Effector memory CD4-positive, alpha-beta T cell (primary cell): ENCODE measurements around the gene PPM1A.
"Not testable (repeated sequence)": the region's sequence is repeated elsewhere in the genome, so short reads cannot be mapped to it uniquely, and the experiment has no call there.

Experiments
- DNase-seq, 3 donors: peaks; one replicate each; pipeline ENCODE4 v3.0.0-alpha.2; 2020
- H3K27ac ChIP-seq: 2 replicates; pipeline ENCODE4 v1.7.0; 2013; ENCODE audit warnings: mild to moderate bottlenecking, low read length, moderate library complexity; ENCODE audit not compliant: insufficient read depth, poor library complexity, severe bottlenecking
- H3K27me3 ChIP-seq: replicated peaks from 2 replicates; pipeline ENCODE4 v1.7.0; 2013; ENCODE audit warnings: mild to moderate bottlenecking, low read length; ENCODE audit not compliant: insufficient read depth, control insufficient read depth, poor library complexity, severe bottlenecking
- H3K36me3 ChIP-seq: 2 replicates; pipeline ENCODE4 v1.7.0; 2013; ENCODE audit warnings: mild to moderate bottlenecking, low read length, moderate library complexity; ENCODE audit not compliant: control insufficient read depth, insufficient read depth
- H3K4me1 ChIP-seq: 2 replicates; pipeline ENCODE4 v1.7.0; 2013; ENCODE audit warnings: low read length, mild to moderate bottlenecking; ENCODE audit not compliant: control insufficient read depth, insufficient read depth, poor library complexity, severe bottlenecking
- H3K4me3 ChIP-seq: 2 replicates; pipeline ENCODE4 v1.7.0; 2013; ENCODE audit warnings: low read length, low read depth, mild to moderate bottlenecking; ENCODE audit not compliant: insufficient read depth, poor library complexity, severe bottlenecking
- H3K9me3 ChIP-seq: 2 replicates; pipeline ENCODE4 v1.7.0; 2013; ENCODE audit warnings: mild to moderate bottlenecking, low read length, moderate library complexity; ENCODE audit not compliant: control insufficient read depth

The PPM1A gene

GRCh38 chr14:60313093-60313492 lies 64.1 kb downstream of the PPM1A start:
- no peak overlapping the region for H3K4me3 ChIP-seq
- DNase-seq: no peak
- no peaks in the 10 kb centered on the region for H3K9me3 ChIP-seq
- no peaks in the 10 kb centered on the region for H3K36me3 ChIP-seq
- H3K4me1 ChIP-seq: no peaks in the 10 kb centered on the region
- no peak overlapping the region for H3K27ac ChIP-seq
- H3K27me3 ChIP-seq: no peaks in the 10 kb centered on the region

- Histone ChIP-seq H3K27me3 (no peaks in the 10 kb centered on the region), H3K36me3 (no peaks in the 10 kb centered on the region), H3K27ac (no peak overlapping the region), H3K9me3 (no peaks in the 10 kb centered on the region), H3K4me3 (no peak overlapping the region), H3K4me1 (no peaks in the 10 kb centered on the region)
- no peak for DNase-seq
Observed at GRCh38 chr14:60315196-60315990, 66.4 kb downstream of the PPM1A start.

DNA sequence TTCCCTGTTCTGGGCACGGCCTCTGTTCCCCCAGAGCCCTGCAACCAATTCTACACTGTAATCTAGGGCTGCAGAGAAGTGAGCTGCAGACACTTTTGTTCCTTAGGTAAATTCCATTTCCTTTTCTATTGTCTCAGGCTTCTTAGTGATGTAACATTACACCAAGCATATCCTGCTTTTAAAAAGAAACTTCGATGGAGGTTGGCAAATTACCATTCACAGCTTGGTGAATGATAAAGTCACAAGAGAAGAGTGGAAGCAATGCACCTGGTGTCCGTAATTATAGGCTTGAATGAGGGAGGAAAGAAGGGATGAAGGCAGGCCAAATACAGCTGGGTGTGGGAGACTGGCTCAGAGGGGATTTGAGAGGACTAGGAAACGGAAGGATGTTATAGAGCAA lies 68.6 kb downstream of the PPM1A start:
- Histone ChIP-seq H3K4me3 (no peak overlapping the region), H3K9me3 (no peaks in the 10 kb centered on the region), H3K27me3 (no peaks in the 10 kb centered on the region), H3K27ac (no peak overlapping the region), H3K36me3 (no peaks in the 10 kb centered on the region), H3K4me1 (no peaks in the 10 kb centered on the region)
- no peak for DNase-seq

DNA sequence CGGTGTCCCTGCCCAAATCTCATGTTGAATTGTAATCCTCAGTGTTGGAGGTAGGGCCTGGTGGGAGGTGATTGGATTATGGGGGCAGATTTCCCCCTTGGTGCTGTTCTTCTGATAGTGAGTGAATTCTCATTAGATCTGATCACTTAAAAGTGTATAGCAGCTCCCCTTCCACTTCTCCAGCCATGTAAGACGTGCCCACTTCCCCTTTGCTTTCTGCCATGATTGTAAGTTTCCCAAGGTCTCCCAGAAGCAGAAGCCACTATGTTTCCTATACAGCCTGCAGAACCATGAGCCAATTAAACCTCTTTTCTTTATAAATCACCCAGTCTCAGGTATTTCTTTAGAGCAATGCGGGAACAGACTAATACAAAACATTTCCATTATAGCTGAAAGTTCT lies 71.8 kb downstream of the PPM1A start:
- not testable (repeated sequence) for H3K27ac ChIP-seq, H3K36me3 ChIP-seq

DNA sequence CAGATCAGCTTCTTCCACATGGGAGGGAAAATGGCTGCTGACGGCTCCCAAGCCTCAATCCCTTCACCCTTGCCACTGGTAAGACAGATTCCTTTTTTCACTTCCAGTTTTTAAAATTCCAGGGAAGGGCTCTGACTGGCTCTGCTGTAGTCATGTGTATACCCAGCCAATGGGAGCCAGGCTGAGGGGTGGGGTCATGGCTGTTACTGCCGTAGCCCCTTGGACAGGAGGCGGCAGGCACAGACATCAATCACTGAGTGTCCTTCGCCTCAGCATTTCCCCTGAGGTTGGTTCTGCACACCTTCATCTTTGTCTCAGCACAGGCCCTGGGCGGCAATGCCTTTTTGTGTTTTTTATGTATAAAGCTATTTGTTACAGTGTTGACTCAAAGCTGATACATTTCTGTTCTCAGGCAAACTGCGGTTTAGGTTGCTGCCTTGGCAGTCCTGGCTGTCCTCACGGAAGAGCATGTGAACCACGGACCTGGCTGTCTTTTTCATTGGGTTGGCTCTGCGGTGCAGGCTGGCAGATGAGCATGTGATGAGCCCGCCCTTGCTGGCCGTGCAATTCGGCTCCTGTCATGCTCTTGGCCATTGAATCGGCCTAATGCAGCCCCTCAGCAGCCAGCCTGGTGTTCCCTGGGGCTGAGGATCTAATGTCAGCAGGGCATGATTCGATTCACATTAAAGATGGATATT lies 74.3 kb downstream of the PPM1A start:
- peaks cover 11% of the 10 kb centered on the region for H3K4me1 ChIP-seq
- no peaks in the 10 kb centered on the region for H3K36me3 ChIP-seq
- peaks cover 5% of the 10 kb centered on the region for H3K27me3 ChIP-seq
- H3K4me3 ChIP-seq: no peak overlapping the region
- no peak overlapping the region for H3K27ac ChIP-seq
- H3K9me3 ChIP-seq: no peaks in the 10 kb centered on the region
- no peak for DNase-seq

More for the DNA sequence above, 71.8 kb downstream of the PPM1A start:
- not testable (repeated sequence) for DNase-seq, H3K4me1 ChIP-seq, H3K27me3 ChIP-seq, H3K4me3 ChIP-seq, H3K9me3 ChIP-seq

DNA sequence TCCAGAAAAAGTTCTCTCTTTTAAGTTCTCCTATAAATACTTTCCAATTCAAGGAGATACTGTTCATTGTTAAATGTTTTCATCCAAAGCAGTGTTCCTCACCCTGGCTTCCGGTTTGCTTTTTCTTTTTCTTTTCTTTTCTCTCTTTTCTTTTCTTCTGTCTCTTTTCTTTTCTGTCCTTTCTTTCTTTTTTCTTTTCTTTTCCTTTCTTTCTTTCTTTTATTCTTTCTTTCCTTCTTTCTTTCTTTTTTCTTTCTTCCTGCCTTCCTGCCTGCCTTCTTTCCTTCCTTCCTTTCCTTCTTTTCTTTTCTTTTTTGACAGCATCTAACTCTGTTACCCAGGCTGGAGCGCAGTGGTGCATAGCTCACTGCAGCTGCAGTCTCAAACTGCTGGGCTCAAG lies 75.8 kb downstream of the PPM1A start:
- peaks cover 11% of the 10 kb centered on the region for H3K4me1 ChIP-seq
- no peaks in the 10 kb centered on the region for H3K36me3 ChIP-seq
- H3K27ac ChIP-seq: no peak overlapping the region
- no peak overlapping the region for H3K4me3 ChIP-seq
- H3K27me3 ChIP-seq: peaks cover 5% of the 10 kb centered on the region
- DNase-seq: no peak
- H3K9me3 ChIP-seq: no peaks in the 10 kb centered on the region

DNA sequence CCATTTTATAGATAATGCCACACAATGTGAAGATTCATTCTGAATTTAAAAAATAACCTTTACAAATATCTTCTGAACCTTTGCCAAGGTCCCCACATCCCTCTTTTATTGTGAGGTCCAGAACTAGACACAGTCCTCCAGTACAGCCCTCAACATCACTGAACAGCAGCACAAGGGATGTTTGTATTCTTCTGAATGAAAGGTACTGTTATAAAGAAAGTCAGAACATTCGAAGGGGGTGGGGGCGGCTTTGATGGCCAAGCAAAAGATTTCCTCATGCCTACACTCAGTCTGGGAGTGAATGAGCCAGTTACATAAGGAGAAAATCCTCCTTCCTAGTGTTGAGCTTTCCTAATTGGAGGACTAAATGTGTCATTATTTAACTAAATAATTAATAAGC lies 77.3 kb downstream of the PPM1A start:
- Histone ChIP-seq H3K36me3 (no peaks in the 10 kb centered on the region), H3K27me3 (peaks cover 5% of the 10 kb centered on the region), H3K4me3 (no peak overlapping the region), H3K4me1 (peaks cover 11% of the 10 kb centered on the region), H3K9me3 (no peaks in the 10 kb centered on the region), H3K27ac (no peak overlapping the region)
- no peak for DNase-seq

DNA sequence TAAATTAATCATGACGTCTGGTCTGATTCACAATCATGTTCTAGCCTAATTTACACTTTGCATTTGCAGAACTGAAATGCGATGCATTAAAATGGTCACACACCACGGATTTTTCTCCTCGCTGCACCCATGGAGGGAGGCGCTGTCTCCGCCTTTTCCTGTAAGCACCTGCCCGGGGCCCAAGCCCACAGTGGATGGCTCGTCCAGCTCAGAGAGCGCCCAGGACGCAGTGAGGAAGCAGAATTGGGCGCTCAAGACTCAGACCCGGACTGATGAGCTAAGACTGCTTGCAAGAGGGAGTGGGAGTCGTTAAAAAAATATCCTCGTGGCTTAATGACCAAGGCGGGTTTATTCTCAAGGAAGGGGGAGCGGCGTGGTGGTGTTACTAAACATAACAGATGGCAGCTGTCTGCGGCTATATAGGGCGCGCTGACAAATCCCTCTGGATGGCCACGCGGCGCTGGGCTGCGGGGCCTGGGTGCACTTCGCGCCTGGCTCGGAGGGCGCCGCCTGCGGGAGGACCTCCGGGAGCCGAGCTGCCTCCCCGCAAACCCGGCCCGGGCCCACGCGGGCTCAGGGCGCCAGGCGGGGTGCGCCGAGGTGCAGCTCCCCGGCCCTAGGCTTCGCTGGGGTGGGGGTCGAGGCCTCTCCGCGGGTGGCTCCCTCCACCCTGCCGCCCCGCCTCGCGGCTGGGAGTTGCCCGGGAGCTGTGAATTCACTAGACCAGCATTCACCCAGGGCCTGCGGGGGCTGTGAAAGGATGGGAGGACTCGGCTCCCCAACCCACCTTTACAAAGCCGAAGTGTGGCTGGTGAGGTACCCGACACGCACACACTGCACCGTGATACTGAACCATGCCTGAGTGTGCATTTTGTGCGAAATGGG lies 78.7 kb downstream of the PPM1A start:
- H3K27ac ChIP-seq: no peak overlapping the region
- H3K4me1 ChIP-seq: peaks cover 11% of the 10 kb centered on the region
- no peaks in the 10 kb centered on the region for H3K36me3 ChIP-seq
- H3K4me3 ChIP-seq: peak overlapping the region; percentile 47
- no peak for DNase-seq
- peaks cover 5% of the 10 kb centered on the region for H3K27me3 ChIP-seq
- no peaks in the 10 kb centered on the region for H3K9me3 ChIP-seq

GRCh38 chr14:60328583-60328982 lies 79.6 kb downstream of the PPM1A start:
- no peak for DNase-seq
- Histone ChIP-seq H3K4me3 (no peak overlapping the region), H3K4me1 (peaks cover 11% of the 10 kb centered on the region), H3K9me3 (no peaks in the 10 kb centered on the region), H3K36me3 (no peaks in the 10 kb centered on the region), H3K27me3 (peaks cover 5% of the 10 kb centered on the region), H3K27ac (no peak overlapping the region)
